Stimulated activated naive CD4-positive, alpha-beta T cell (primary cell): ENCODE data around the gene DNPEP.
"Not testable (repeated sequence)": the region's sequence is repeated elsewhere in the genome, so short reads cannot be mapped to it uniquely, and the experiment has no call there.

Experiments used
- DNase-seq, 6 experiments: peaks; one replicate each; lab custom pipeline; 2025; lab: John Stamatoyannopoulos, UW

Gene DNPEP

GRCh38 chr2:219419331-219420197, 31.9 kb upstream of the DNPEP start:
- DNase-seq, result no peak

DNA sequence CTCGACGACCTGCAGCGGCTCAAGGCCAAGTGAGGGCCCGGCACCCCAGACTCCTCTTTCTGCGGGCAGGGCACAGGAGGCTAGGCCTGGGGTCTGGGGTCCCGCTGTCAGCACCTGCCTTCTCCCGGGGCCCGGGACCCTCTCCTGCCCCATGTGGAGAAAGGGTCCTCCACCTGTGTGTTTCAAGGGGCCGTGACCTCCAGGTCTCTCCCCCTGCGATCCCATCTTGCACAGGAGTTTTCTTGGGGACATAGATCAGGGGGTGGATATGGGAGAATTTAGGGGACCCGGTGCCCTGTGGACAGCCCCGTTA, 31.3 kb upstream of the DNPEP start:
- no peak for DNase-seq

- DNase-seq, result no peak
Measured at GRCh38 chr2:219418155-219419011, 30.7 kb upstream of the DNPEP start, which contains the start of gene DES. TSS of gene DES (plus strand) at chr2:219418377. CDS start at chr2:219418463, 86 bp downstream.

GRCh38 chr2:219417374-219417773, 29.7 kb upstream of the DNPEP start:
- no peak for DNase-seq

DNA sequence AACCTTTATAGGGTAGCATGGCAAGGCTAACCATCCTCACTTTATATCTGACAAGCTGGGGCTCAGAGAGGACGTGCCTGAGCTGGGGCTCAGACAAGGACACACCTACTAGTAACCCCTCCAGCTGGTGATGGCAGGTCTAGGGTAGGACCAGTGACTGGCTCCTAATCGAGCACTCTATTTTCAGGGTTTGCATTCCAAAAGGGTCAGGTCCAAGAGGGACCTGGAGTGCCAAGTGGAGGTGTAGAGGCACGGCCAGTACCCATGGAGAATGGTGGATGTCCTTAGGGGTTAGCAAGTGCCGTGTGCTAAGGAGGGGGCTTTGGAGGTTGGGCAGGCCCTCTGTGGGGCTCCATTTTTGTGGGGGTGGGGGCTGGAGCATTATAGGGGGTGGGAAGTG, 29.2 kb upstream of the DNPEP start:
- no peak for DNase-seq

DNA sequence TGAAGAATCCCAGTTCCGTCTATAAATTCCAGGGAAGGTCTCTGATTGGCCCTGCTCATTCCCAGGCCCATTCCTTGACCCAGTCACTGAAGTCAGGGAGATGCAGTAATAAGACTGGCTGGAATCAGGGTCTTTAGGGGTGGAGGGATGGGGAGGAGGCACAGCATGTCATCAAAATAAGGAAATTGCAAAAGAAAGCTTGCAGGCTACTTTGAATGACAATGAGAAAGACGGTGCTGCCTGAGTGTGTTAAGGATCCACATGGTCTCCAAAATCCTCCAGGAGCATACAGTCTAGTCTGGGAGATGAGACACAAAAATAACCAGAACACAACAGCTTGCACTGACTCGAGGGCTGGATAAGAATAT, 28.5 kb upstream of the DNPEP start:
- DNase-seq, result no peak

DNA sequence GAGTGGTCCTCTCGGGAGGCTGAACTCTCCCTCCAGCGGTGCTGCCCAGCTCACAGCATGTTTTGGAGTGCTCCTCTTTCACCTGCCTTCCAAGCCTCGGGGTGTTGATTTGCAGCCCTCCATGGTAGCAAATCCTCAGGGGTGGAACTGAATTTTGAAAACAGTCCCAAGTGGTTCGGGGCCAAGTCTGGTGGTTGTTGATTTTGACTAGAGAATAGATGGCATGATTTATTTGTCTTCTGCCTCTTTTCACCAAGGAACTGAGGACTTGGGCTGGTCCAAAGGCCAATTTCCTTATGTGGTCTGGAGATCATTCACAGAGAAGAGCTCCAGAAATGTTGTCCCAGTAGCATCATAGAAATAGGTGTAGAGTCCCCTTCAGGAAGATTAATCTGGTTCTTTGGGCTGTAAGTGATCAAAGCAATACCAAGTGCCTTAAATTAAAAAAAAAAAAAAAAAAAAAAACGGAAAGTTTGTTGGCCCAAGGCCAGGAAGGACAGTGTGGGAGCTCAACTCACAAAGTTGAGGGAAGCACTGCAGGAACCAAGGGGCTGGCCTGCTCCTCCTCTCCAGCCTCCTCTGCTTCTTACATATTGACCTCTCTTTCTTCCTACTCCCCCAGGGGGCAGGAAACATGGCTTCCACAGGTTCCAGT, 28.0 kb upstream of the DNPEP start:
- no peak for DNase-seq

DNA sequence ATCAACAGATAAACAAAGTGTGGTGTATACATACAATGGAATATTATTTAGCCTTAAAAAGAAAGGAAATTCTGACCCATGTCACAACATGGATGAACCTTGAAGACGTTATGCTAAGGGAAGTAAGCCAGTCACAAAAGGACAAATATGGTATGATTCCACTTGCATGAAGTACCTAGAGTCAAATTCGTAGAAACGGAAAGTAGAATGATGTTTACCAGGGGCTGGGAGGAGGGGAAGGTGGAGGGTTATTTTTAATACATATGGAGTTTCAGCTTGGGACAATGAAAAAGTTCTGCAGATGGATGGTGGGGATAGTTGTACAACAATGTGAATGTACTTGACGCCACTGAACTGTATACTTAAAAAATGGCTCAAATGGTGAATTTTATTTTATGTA, 27.1 kb upstream of the DNPEP start:
- DNase-seq, result no peak

DNA sequence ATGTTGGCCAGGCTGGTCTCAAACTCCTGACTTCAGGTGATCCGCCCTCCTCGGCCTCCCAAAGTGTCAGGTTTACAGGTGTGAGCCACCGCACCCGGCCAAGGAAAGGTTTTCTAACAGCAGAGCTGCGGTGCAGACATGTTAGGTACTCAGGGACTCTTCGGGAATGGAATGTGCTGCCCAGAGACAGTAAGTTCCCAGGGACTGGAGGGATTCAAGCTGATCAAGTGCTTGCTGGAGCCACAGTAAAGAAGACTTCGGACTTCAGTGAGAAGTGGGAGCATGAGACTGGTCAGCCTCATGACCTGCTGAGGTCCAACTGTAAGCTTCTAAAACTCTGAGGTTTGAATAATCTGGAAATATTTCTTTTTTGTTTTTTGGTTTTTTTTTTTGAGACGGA, 22.7 kb upstream of the DNPEP start:
- DNase-seq, result no peak

GRCh38 chr2:219409619-219410018, 21.9 kb upstream of the DNPEP start:
- no peak for DNase-seq

- DNase-seq, result no peak
Measured at GRCh38 chr2:219408631-219409030, 20.9 kb upstream of the DNPEP start.

DNA sequence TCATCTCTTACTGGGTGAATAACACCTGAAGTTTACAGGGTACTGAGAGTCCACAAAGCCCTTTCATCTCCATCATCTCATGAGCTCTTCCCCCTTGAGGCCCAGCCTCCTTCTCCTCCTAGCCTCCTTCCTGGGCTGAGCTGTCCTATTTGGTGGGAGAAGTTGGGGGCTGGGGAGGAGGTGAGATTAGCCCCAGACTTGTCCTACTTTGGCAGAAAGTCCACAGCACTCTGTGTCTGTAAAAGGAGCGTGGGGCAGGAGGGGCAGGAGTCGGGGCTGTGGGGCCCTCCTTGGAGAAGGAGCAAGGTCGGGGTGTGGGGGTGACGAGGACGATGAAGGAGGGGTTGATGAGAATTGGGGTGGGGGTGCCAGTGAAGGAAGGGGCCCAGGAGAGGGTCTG, 20.5 kb upstream of the DNPEP start:
- DNase-seq, result no peak

- not testable (repeated sequence) for DNase-seq
Measured at GRCh38 chr2:219407343-219407742, 19.6 kb upstream of the DNPEP start.

DNA sequence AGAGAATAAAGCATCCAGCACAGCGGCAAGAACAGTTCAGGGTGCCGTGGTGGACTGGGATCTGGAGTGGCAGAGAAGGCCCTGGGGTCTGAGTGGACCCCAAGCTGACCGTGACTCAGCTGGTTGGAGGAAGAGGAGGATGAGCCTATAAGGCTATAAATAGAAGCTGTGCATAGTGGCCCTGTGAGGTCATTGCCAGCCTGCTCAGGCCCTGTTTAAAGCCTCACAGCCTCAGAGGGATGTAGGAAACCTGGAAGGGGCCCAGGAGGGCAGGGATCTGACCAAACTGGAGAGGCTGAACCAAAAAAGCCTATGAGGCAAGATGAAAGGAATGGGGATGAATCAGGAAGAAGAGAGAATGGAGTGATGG, 19.1 kb upstream of the DNPEP start:
- no peak for DNase-seq

- DNase-seq, result no peak
Measured at GRCh38 chr2:219405958-219406860, 18.5 kb upstream of the DNPEP start.

DNA sequence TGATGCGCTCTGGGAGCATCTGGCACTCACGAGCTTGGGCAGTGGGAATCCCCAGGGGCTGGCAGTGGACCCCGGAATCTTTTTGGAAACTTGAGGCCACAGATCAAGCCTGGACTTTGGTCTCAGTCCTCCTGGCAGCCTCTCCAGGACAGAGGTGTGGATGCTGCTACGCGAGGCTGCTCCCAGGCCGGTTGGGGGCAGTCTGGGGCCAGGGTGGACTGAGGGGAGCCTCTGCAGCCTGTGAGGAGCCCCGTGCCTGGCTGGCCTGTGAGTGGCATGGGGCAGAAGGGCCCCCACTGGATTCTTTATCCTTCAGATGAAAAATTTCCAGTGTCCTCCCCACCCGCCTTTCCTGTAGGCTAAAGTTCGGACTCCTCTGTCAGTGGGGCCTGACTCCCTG, 17.7 kb upstream of the DNPEP start:
- DNase-seq, result no peak

- DNase-seq, result no peak
Measured at GRCh38 chr2:219404954-219405353, 17.2 kb upstream of the DNPEP start.

GRCh38 chr2:219404291-219404910, 16.7 kb upstream of the DNPEP start:
- no peak for DNase-seq

- DNase-seq, result no peak
Measured at GRCh38 chr2:219403861-219404260, 16.1 kb upstream of the DNPEP start.

DNA sequence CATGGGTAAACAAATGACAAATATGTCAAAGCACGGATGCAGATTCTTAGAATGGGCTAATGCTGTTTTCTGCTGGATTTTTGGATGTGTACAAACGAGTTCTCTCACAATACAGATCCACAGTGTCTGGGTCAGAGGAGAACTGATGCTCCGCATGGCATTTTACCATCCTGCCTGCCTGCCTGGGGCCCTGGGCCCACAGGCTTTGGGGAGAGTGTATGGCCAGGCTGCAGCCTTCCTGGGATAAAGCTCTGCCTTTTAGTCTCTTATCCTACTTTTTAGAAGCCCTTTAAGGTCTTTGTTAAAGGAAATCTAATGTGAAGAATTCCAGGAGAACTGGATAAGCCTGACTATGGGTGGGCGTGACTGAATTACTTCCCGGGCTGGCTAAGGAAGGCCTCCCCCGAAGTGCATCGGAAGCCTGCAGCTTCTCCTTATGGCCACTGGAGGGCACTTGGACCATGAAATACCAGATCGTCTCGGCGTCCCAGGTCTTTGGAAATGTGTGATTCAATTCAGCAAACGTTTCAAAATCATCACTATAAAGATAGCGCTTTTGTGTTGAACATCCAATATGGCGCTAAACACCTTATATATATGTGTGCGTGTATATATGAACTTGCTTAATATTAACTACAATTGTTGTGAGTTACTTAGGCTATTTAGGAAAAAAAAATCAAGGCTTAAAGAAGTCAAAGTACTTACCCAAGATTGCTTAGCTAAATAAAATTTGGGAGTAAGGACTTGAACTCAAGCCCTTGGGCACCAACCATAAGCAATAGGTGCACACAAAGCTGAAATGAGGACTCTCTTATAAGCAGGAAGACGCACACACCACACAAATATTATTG, 15.2 kb upstream of the DNPEP start:
- DNase-seq, result peak in 5 of 6 experiments; percentile 20 to 71 (median 46)
